Measurements from ENCODE around the gene ENKUR. TPM values are rescaled to one million over a fixed set of nuclear protein-coding genes. Genes with fewer than 3 reads are reported as not detected.

The ENKUR gene
- total RNA-seq, 4 donors from 2014 or later, result 0.33 to 0.73 TPM; not detected in 2

GRCh38 chr10:25061711-25062449 lies 45.9 kb upstream of the ENKUR start:
- Histone ChIP-seq H3K9me3 (no peaks in the 10 kb centered on the region), H3K4me1 (no peaks in the 10 kb centered on the region), H3K4me3 (replicated peaks in 1 of 3) (no peak overlapping the region), H3K27me3 (no peaks in the 10 kb centered on the region), H3K27ac (peak overlapping the region in 1 of 3 donors; percentile 25), H3K36me3 (no peaks in the 10 kb centered on the region)
- intact Hi-C loops (cut with DNase I), result no loop called here
- WGBS, 2 donors, result 78 to 81% methylated on average over 11 of the region's 11 CpGs
- no peak for DNase-seq
- no peak for TF ChIP-seq CTCF (IDR thresholded peaks at IDR 0.05)
- no peak for TF ChIP-seq POLR2A (IDR thresholded peaks at IDR 0.05)

GRCh38 chr10:25061125-25061524 lies 45.2 kb upstream of the ENKUR start:
- H3K27ac ChIP-seq, result no peak overlapping the region
- H3K9me3 ChIP-seq, result no peaks in the 10 kb centered on the region
- intact Hi-C loops (cut with DNase I), result no loop called here
- no peaks in the 10 kb centered on the region for H3K4me1 ChIP-seq
- H3K27me3 ChIP-seq, result no peaks in the 10 kb centered on the region
- no peak overlapping the region for H3K4me3 ChIP-seq (replicated peaks in 1 of 3)
- no peak for DNase-seq
- 97 to 100% methylated on average over 7 of the region's 7 CpGs for WGBS, 2 donors
- H3K36me3 ChIP-seq, result no peaks in the 10 kb centered on the region
- TF ChIP-seq CTCF (IDR thresholded peaks at IDR 0.05) (no peak), POLR2A (IDR thresholded peaks at IDR 0.05) (no peak)

- Histone ChIP-seq H3K9me3 (no peaks in the 10 kb centered on the region), H3K36me3 (no peaks in the 10 kb centered on the region), H3K27ac (no peak overlapping the region), H3K4me1 (no peaks in the 10 kb centered on the region), H3K27me3 (no peaks in the 10 kb centered on the region), H3K4me3 (replicated peaks in 1 of 3) (no peak overlapping the region)
- DNase-seq, result peak; percentile 37 to 63
- WGBS, 2 donors, result 44 to 49% methylated on average over 7 of the region's 7 CpGs
- no peak for TF ChIP-seq POLR2A (IDR thresholded peaks at IDR 0.05)
- TF ChIP-seq CTCF (IDR thresholded peaks at IDR 0.05), result no peak
- intact Hi-C loops (cut with DNase I), result no loop called here
These were observed 44.0 kb upstream of the ENKUR start for GRCh38 chr10:25059990-25060389.

GRCh38 chr10:25057886-25058285 lies 41.9 kb upstream of the ENKUR start:
- no peak for DNase-seq
- TF ChIP-seq POLR2A (IDR thresholded peaks at IDR 0.05) (no peak), CTCF (IDR thresholded peaks at IDR 0.05) (no peak)
- no peak overlapping the region for H3K27ac ChIP-seq
- no peaks in the 10 kb centered on the region for H3K4me1 ChIP-seq
- H3K27me3 ChIP-seq, result no peaks in the 10 kb centered on the region
- WGBS, 2 donors, result 64 to 80% methylated on average over 4 of the region's 4 CpGs
- H3K4me3 ChIP-seq (replicated peaks in 1 of 3), result no peak overlapping the region
- intact Hi-C loops (cut with DNase I), result no loop called here
- no peaks in the 10 kb centered on the region for H3K9me3 ChIP-seq
- H3K36me3 ChIP-seq, result no peaks in the 10 kb centered on the region

GRCh38 chr10:25056726-25057125 lies 40.8 kb upstream of the ENKUR start:
- WGBS, 2 donors, result 84 to 85% methylated on average over 3 of the region's 3 CpGs
- no peaks in the 10 kb centered on the region for H3K9me3 ChIP-seq
- intact Hi-C loops (cut with DNase I), result no loop called here
- no peaks in the 10 kb centered on the region for H3K4me1 ChIP-seq
- H3K27me3 ChIP-seq, result no peaks in the 10 kb centered on the region
- no peak for TF ChIP-seq POLR2A (IDR thresholded peaks at IDR 0.05)
- TF ChIP-seq CTCF (IDR thresholded peaks at IDR 0.05), result no peak
- DNase-seq, result no peak
- H3K36me3 ChIP-seq, result no peaks in the 10 kb centered on the region
- no peak overlapping the region for H3K4me3 ChIP-seq (replicated peaks in 1 of 3)
- no peak overlapping the region for H3K27ac ChIP-seq

Measured in thyroid gland (tissue), 4 donors.